ENCODE results near the gene KTI12.
"Not testable (repeated sequence)": the region's sequence is repeated elsewhere in the genome, so short reads cannot be mapped to it uniquely, and the experiment has no call there.

Gene KTI12

GRCh38 chr1:52008071-52008809, 25.4 kb downstream of the KTI12 start:
- FAIRE-seq: no peak
- no peak for DNase-seq (ENCODE audit: insufficient read length, low spot score)
- TF ChIP-seq CTCF (IDR thresholded peaks at IDR 0.05; ENCODE audit: insufficient read depth, missing control alignments): no peak

- no peak for FAIRE-seq
- no peak for DNase-seq (ENCODE audit: insufficient read length, low spot score)
- TF ChIP-seq CTCF (IDR thresholded peaks at IDR 0.05; ENCODE audit: insufficient read depth, missing control alignments): no peak
These were observed 26.2 kb downstream of the KTI12 start for GRCh38 chr1:52007215-52008002.

GRCh38 chr1:52006081-52006553, 27.5 kb downstream of the KTI12 start:
- not testable (repeated sequence) for FAIRE-seq; DNase-seq (ENCODE audit: insufficient read length, low spot score)

GRCh38 chr1:52005548-52005947, 28.1 kb downstream of the KTI12 start:
- not testable (repeated sequence) for DNase-seq (ENCODE audit: insufficient read length, low spot score); FAIRE-seq

GRCh38 chr1:52003877-52004276, 29.7 kb downstream of the KTI12 start:
- no peak for FAIRE-seq
- no peak for TF ChIP-seq CTCF (IDR thresholded peaks at IDR 0.05; ENCODE audit: insufficient read depth, missing control alignments)

GRCh38 chr1:52002038-52002917, 31.3 kb downstream of the KTI12 start:
- peak; percentile 90 for TF ChIP-seq CTCF (IDR thresholded peaks at IDR 0.05; ENCODE audit: insufficient read depth, missing control alignments)
- DNase-seq (ENCODE audit: insufficient read length, low spot score): peak; percentile 77
- peak; percentile 92 for FAIRE-seq

More at GRCh38 chr1:52003877-52004276, 29.7 kb downstream of the KTI12 start:
- no peak for DNase-seq (ENCODE audit: insufficient read length, low spot score)

GRCh38 chr1:51998701-51999100, 34.9 kb downstream of the KTI12 start:
- DNase-seq (ENCODE audit: insufficient read length, low spot score) (no peak), FAIRE-seq (no peak)
- TF ChIP-seq CTCF (IDR thresholded peaks at IDR 0.05; ENCODE audit: insufficient read depth, missing control alignments): no peak
